GM19438 (cell line): ENCODE results near the gene JUND.

Source experiments
- ATAC-seq: cut with Tn5 transposase; IDR thresholded peaks from one replicate; pipeline ENCODE4 v1.9.1; 2021; ENCODE audit warnings: low read depth; ENCODE audit not compliant: unreplicated experiment

JUND gene

DNA sequence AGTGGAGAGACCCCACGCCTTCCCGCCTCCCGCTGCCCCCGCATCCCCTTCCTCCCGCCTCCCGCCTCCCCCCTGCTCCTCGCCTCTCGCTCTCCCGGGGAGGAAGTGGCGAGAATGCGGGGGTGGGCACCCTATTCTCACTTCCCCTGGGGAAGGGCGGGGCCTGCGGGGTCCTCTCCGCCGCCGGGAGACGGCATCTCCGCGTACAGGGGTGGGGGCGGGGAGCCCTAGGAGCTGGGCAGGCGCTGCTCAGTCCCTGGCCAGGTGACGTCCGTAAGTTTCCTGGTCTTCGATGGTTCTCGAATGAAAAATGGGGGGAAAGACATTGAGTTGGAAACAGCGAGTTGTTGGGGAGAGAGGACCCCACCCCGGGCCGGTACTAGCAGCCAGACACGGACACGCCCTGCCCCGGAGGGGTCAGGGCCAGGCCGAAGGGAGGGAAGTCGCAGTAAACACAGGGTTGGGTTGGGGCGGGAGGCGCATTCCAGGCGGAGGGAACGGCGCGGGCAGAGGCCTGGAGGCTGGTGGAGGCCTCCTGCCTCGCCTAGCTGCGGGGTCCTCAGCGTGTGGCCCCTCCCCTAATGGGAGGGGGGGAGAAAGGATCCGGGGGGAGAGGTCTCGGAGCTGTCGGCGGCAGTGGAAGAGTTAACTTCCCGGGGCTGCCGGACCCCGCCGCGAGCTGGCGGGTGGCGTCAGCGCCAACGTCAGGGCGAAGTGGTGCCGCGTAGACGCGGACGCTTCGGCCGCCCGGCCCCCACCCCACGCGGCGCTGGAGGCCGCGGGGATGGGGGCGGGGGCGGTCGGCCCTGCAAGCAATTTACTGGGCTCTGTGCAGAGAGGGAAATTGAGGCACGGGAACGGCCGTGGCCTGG lies 10.4 kb upstream of the JUND start:
- ATAC-seq = no peak

- ATAC-seq = no peak
Observed at GRCh38 chr19:18291019-18291524, 9.7 kb upstream of the JUND start.

DNA sequence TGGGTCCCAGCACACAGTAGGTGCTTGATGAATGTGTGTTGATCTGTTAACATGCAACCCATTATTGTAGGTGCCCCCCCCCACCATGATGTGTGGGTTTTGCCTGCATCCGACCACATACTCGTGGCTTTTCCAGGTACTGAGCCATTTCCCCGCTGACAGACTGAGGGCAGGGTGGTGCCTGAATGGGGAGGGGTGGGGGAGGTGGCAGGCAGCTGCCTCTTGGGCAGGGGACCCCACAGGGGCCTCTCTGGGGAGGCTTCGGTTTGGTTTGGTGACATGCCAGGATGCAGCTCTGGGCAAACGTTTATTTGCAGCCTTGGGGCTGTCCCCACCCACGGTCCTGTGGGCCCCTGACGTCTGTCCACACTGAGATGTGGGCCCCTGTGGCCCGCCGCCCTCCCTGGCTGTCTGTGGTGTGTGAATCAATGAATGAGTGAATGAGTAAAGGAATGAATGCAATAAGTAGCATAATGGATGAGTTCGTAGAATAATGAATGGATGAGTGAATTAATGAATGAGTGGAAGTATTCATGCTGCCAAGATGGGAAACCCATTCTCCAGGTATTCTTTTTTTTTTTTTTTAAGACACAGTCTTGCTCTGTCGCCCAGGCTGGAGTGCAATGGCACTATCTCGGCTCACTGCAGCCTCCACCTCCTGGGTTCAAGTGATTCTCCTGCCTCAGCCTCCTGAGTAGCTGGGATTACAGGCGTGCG lies 9.0 kb upstream of the JUND start:
- ATAC-seq = no peak

DNA sequence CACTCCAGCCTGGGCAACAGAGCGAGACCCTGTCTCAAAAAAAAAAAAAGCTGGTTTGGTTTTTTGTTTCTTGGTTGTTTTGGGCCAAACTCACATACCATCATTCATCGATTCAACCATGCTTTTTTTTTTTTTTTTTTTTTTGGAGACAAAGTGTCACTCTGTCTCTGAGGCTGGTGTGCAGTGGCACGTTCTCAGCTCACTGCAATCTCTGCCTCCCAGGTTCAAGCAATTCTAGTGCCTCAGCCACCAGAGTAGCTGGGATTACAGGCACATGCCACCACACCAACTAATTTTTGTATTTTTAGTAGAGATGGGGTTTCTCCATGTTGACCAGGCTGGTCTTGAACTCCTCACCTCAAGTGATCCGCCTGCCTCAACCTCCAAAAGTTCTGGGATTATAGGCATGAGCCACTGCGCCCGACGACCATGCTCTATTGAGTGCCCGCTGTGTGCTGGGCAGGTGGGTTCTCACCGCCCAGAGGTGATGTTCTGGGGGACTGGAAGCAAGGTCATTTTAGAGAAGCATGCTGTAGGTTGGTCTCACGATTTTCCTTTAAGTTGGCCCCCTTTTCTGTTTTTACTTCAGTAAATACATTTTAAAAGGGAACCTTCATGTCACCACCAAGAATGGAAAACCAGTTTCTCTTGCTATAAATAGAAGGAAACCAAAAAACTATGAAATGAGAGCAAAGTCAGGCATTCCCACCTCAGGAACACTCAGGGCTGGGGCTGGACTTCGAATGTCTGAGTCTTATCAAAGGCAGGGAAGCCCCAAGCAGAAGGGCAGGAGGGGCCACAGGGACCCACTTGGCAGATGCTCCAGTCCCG lies 8.3 kb upstream of the JUND start:
- no peak for ATAC-seq

GRCh38 chr19:18287836-18288772 lies 6.7 kb upstream of the JUND start:
- ATAC-seq = no peak

DNA sequence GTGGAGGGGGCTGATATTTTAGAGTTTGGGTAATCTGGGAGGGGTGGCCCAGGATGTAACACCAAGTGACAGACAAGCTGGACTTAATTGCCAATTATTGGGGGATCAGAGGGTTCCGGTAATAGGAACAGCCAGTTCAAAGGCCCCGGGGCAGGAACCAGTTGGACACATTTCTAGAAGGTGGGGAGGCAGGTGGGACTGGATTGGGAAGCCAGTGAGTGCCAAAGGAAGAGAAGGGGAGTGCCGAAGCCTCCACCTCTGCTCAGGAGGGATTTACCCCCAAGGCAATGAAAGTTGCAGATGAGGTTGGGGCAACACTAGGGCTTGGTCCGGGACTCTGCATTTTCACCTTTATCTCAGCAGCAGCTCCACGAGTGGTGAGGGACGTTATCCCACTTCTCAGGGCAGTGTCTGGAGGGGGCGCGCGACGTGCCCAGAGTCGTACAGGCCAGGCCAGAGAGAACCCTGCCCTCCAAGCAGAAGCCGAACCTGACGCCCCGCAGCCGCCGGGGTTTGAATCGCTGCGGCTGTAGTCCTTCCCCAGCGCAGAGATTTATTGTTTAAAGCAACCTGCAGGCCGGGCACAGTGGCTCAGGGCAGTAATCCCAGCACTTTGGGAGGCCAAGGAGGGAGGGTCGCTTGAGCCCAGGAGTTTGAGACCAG lies 5.7 kb upstream of the JUND start:
- no peak for ATAC-seq

DNA sequence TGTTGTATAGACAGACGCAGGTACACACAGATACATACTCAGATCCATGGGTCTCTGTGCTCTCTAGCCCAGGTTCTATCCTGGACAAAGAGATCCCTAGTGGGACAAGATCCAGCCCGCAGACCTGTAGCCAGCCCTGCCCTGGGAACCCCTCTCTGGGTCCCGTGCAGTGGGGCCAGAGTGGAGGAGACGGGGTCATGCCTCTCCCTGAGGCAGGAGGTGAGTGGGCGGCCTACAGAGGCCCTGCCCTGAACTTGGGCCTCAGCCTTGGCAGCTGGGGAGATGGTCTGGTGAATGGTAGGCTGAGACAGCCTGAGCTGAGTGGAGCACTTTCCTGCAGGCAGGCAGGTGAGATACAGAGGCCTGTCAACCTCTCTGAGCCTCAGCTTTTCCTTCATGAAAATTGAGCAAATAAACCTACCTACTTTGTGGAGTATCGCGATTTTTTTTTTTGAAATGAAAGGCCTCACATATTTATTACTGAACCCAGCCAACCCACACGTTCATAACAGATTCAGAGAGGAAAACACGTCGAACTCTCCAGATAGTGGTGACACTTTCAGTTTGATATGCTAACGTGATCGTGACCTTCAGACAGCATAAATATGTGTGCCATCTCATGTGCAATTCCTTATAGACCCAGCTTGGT lies 3.4 kb upstream of the JUND start:
- no peak for ATAC-seq

DNA sequence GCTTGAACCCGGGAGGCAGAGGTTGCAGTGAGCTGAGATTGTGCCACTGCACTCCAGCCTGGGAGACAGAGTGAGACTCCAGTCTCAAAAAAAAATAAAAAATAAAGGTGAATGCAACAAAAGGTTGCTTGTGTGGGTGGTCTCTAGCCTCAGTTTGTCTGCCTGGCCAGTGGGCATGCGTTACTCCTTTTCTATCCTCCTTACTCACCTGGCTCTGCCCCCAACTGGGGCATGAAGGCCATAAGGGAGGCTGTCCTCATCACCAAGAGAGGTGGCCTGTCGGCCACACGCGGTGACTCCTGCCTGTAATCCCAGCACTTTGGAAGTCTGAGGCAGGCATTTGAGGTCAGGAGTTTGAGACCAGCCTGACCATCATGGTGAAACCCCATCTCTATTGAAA lies 1.9 kb upstream of the JUND start:
- no peak for ATAC-seq

- no peak for ATAC-seq
Observed at GRCh38 chr19:18282788-18283141, 1.3 kb upstream of the JUND start.

- peak; percentile 21 for ATAC-seq
Observed at GRCh38 chr19:18282021-18282787, 782 bp upstream of the JUND start.

DNA sequence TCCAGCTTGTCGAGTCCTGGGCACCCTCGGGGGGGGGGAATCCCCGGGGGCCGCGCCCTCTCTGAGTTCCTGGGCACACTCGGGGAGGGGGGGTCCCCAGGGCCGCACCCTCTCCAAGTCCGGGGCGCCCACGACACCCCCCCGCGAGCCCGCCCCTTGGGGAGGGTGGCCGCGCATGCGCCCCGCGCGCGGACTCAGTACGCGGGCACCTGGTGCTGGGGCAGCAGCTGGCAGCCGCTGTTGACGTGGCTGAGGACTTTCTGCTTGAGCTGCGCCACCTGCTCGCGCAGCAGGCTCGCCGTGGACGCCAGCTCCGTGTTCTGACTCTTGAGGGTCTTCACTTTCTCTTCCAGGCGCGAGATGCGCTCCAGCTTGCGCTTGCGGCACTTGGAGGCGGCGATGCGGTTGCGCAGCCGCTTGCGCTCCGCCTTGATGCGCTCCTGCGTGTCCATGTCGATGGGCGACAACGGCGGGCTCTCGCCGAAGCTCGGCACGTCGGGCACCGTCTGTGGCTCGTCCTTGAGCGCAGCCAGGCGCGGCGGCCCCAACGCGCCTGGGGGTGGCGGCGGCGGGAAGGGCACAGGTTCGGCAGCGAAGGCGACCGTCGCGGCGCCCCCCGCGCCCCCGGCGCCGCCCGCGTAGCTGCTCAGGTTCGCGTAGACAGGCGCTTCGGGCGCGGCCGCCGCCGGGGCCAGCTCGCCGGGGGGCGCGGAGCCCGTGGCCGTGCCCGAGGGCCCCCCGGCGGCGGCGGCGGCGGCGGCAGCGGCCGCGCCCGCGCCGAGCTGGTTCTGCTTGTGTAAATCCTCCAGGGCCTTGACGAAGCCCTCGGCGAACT lies 958 bp downstream of the JUND start:
- ATAC-seq = no peak

DNA sequence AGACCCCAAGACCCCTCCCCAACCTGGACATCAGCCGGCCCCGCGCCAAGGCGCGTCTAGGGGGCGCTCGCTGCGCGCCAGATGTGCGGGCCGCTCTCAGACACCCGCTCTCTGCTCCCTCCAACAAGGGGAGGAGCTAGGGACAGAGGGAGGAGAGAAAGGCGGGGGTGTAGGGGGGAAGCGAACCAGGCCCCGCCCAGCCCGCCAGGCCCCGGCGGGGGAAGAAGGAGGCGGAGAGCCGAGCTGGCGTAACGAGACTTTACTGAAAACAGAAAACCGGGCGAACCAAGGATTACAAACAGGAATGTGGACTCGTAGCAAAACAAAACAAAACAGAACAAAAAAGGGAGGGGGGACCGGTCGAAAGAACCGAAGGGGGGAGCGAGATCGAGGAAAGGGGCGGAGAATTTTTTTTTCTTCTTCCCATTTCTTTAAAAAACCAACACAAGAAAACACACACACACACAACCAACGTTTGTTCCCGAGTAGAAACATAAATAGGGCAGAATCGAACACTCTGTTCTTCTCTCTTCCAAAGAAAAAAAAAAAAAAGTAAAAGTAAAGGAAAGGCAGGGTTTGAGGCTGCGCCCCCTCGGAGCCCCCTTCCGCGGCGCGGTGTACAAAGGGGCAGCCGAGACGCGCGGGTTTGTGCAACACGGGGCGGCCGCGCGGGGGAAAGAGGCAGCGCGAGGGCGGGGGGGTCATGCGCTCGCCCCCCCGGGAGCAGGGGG lies 1.7 kb downstream of the JUND start:
- ATAC-seq = no peak

- no peak for ATAC-seq
Observed at GRCh38 chr19:18279266-18279515, 2.2 kb downstream of the JUND start.

GRCh38 chr19:18278521-18279265 lies 2.7 kb downstream of the JUND start:
- ATAC-seq = no peak

DNA sequence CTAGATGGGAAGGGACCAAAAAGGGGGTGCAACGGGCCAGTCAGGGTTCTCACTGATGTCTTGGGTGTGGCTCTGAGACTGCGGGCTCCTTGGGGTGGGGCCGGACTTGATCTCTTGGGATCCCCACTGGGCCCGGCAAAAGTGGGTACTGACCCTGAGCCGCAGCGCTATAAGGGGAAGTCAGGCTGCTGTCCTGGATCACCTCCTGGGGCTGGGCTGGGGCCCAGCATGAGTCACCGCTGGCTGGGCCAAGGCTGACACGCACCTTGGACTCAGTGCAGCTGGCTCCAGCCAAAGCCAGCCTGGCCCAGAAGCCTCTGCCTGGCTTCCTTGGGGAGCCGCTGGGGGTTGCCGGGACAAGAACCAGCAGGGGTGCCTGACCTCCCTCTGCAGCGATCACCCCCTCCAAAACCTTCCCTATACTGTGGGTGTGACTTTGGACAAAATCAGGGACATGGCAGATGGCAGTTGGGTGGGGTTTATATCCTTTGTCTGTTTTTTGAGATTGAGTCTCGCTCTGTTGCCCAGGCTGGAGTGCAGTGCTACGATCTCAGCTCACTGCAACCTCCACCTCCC lies 6.6 kb downstream of the JUND start:
- ATAC-seq = no peak

DNA sequence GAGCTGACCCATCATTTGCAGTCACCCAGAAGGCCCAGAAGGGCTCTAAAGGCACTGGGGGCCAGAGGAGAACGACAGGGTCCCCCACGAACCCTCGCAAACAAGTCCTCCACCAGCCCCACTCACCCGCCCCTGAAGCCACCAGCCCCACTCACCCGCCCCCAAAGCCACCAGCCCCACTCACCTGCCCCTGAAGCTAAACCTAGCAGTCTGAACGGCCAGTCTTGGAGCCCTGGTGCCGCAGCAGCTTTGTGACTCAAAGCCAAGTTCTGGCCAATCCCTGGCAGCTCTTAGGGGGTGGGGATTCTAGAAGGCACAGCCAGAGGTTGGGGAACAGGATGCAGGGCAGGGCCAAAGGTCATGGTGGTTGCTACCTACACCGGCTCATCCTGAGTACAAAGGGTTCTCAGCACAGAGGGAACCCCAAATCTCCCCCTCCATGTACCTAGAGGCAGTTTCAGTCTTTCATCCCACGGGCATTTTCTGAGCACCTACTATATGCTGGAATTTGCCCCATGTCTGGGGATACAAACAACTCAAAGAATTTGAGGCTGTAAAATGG lies 7.1 kb downstream of the JUND start, which contains the start of gene IQCN:
Gene IQCN, minus strand, starts transcription at position 234 of the 562 bp plus-strand sequence. CDS start 4,974 bp downstream, outside the sequence.
- no peak for ATAC-seq
